GM12878 (cell line): ENCODE data around the gene DCTN4. TPM values are rescaled to one million over a fixed set of nuclear protein-coding genes. Genes with fewer than 3 reads are reported as not detected.

Experiments
- ATAC-seq: fragments of 200-7000 bp; cut with Tn5 transposase; 3 replicates; pipeline ENCODE4 v1.9.1; 2020; ENCODE audit warnings: mild to moderate bottlenecking, moderate library complexity
- BruUV-seq: library from RNA; stranded (reverse); fragments of 400-500 nt; replicated peaks from 2 replicates; lab custom pipeline; 2021; lab: Mats Ljungman, UMichigan
- CTCF ChIA-PET: fragments of 300-600 bp; sonication (Branson Sonifier 250); formaldehyde crosslinking; extraction: SDS; loops from one replicate; lab custom pipeline; 2021; ENCODE audit warnings: inconsistent platforms; lab: Yijun Ruan, JAX
- POLR2A ChIA-PET: fragments of 350-600 bp; formaldehyde crosslinking; extraction: SDS; loops from one replicate; lab custom pipeline; 2021; ENCODE audit warnings: inconsistent platforms; lab: Charles Lee
- RAD21 ChIA-PET: fragments of 300-600 bp; sonication (Branson Sonifier 250); formaldehyde crosslinking; loops from one replicate; lab custom pipeline; 2023; ENCODE audit warnings: antibody characterized with exemption; ENCODE audit not compliant: unreplicated experiment; lab: Charles Lee
- SMC1A ChIA-PET: fragments of 300-600 bp; sonication (Branson Sonifier 250); formaldehyde crosslinking; loops from one replicate; lab custom pipeline; 2023; ENCODE audit not compliant: unreplicated experiment, uncharacterized antibody; lab: Charles Lee
- DNase-seq: peaks from one replicate; pipeline ENCODE4 v3.0.0-alpha.2; 2011; ENCODE audit warnings: low read depth, low spot score
- FAIRE-seq: peaks from 3 replicates; lab custom pipeline; 2011; peaks lifted over from hg19 to GRCh38; lab: Jason Lieb, UNC
- H2AFZ ChIP-seq: 2 replicates; pipeline ENCODE4 v1.6.0; 2011; ENCODE audit warnings: low read depth, low read length, control low read depth; ENCODE audit not compliant: control insufficient read depth
- H3K27ac ChIP-seq: 2 replicates; pipeline ENCODE4 v1.5.1; 2011; ENCODE audit warnings: control low read depth; ENCODE audit not compliant: control insufficient read depth, insufficient read depth
- H3K27me3 ChIP-seq, 2 experiments: replicated peaks in 1 of 2; 2 replicates each; pipeline versions ENCODE4 v1.6.0 to v1.6.1; 2011; ENCODE audit warnings: low read length in 1 of 2; ENCODE audit not compliant: control insufficient read depth in 2 of 2, insufficient read depth in 2 of 2
- H3K36me3 ChIP-seq, 2 experiments: 2 replicates each; pipeline ENCODE4 v1.5.1; 2011; ENCODE audit warnings: low read length in 1 of 2; ENCODE audit not compliant: control insufficient read depth in 2 of 2, insufficient read depth in 2 of 2
- H3K4me1 ChIP-seq: 2 replicates; pipeline ENCODE4 v1.6.1; 2011; ENCODE audit warnings: mild to moderate bottlenecking, low read length, moderate library complexity, mixed read lengths; ENCODE audit not compliant: control insufficient read depth, insufficient read depth
- H3K4me2 ChIP-seq: 2 replicates; pipeline ENCODE4 v1.6.0; 2011; ENCODE audit warnings: control low read depth; ENCODE audit not compliant: control insufficient read depth, insufficient read depth
- H3K4me3 ChIP-seq: fragments of 200-600 bp; sonication (generic); 2 replicates; pipeline ENCODE4 v1.5.1; 2016
- H3K79me2 ChIP-seq: 2 replicates; pipeline ENCODE4 v1.6.0; 2011; ENCODE audit warnings: low read length; ENCODE audit not compliant: control insufficient read depth, insufficient read depth
- H3K9ac ChIP-seq: 2 replicates; pipeline ENCODE4 v1.8.0; 2011; ENCODE audit warnings: low read length, control low read depth, mixed read lengths; ENCODE audit not compliant: control insufficient read depth, insufficient read depth
- H3K9me3 ChIP-seq: replicated peaks from 3 replicates; pipeline ENCODE4 v1.5.1; 2011; ENCODE audit warnings: mild to moderate bottlenecking, low read length; ENCODE audit not compliant: control insufficient read depth, insufficient read depth
- H4K20me1 ChIP-seq: 2 replicates; pipeline ENCODE4 v1.6.0; 2011; ENCODE audit not compliant: control insufficient read depth, insufficient read depth
- KDM1A ChIP-seq: fragments of 200-600 bp; sonication (generic); IDR thresholded peaks from 2 replicates; pipeline ENCODE4 v1.6.1; 2016; ENCODE audit warnings: borderline replicate concordance
- NBN ChIP-seq: fragments of 450-650 bp; IDR thresholded peaks from 2 replicates; pipeline ENCODE4 v1.6.1; 2016
- SRF ChIP-seq, 2 experiments: IDR thresholded peaks; 2 replicates each; pipeline ENCODE4 v1.6.1; 2011; ENCODE audit warnings: low read depth in 2 of 2, low read length in 2 of 2, mild to moderate bottlenecking in 1 of 2, moderate library complexity in 1 of 2
- STAT3 ChIP-seq: IDR thresholded peaks from 2 replicates; pipeline ENCODE4 v1.6.1; 2011; ENCODE audit warnings: low read depth, low read length, improper control_type of control experiment
- WGBS: methylation state at CpG from one replicate; pipeline ENCODE4 v1.1.6; 2016; ENCODE audit warnings: low lambda C conversion rate; ENCODE audit not compliant: insufficient replicate concordance, insufficient coverage; ENCODE audit errors: missing lambda C conversion rate; 5-methylcytosine and 5-hydroxymethylcytosine counted together
- in situ Hi-C: fragments of 300-500 bp; cut with MboI; formaldehyde crosslinking; loops from 9 replicates; pipeline ENCODE4 v1.14.3; 2018; ENCODE audit warnings: mixed read lengths
- intact Hi-C: fragments of 100-400 bp; cut with micrococcal nuclease; formaldehyde crosslinking; loops from one replicate; pipeline ENCODE4 v1.14.2; 2022; ENCODE audit not compliant: unreplicated experiment
- polyA plus RNA-seq, 11 experiments: library from polyadenylated mRNA; depleted of rRNA in 4 of 11; unstranded in 6 of 11; stranded (reverse) in 5 of 11; fragments of >200 nt; fragmentation: Nextera tagmentation in 4 of 11; fragmentation: Illumina TruSeq in 1 of 11; extraction: Ambion mirVana in 4 of 11; extraction: Trizol in 1 of 11; gene quantifications; 1 replicate in 1 of 11; 2 replicates in 10 of 11; pipeline versions ENCODE4 v1.2.1 to v1.2.3, GENCODE V29; 2011 to 2016; ENCODE audit warnings: inconsistent platforms in 2 of 11, missing spikeins in 2 of 11, low read depth in 1 of 11
- total RNA-seq, 4 experiments: library from RNA; depleted of rRNA in 3 of 4; stranded (reverse); fragments of >200 nt in 3 of 4; fragmentation: Illumina TruSeq in 1 of 4; extraction: Trizol in 1 of 4; gene quantifications; 2 replicates each; pipeline versions ENCODE4 v1.2.1 to v1.2.3, GENCODE V29; 2013 to 2021

Gene DCTN4
- total and polyA plus RNA-seq, 10 of the 15 experiments (the other 5 are each of a cell fraction or from before 2014, with no cell fraction given): 7.6 to 27.8 (median 18.0) TPM

GRCh38 chr5:150692276-150692675, 66.5 kb downstream of the DCTN4 start:
- BruUV-seq: no TSS peak
- ChIA-PET POLR2A (interaction anchor here (1.4 kb wide), 1 partner anchor 9 kb away, joined by 4 read pairs; the partner anchor contains the start of gene RBM22), RAD21 (no interaction called here), SMC1A (no interaction called here), CTCF (no interaction called here)
- Histone ChIP-seq H3K79me2 (no peaks in the 10 kb centered on the region), H3K36me3 (peaks cover 8 to 51% of the 10 kb centered on the region in 2 experiments), H3K4me2 (no peak overlapping the region), H3K4me1 (no peaks in the 10 kb centered on the region), H2AFZ (no peak overlapping the region), H3K9me3 (no peaks in the 10 kb centered on the region), H3K9ac (no peak overlapping the region), H3K27ac (no peak overlapping the region), H3K4me3 (no peak overlapping the region), H4K20me1 (no peaks in the 10 kb centered on the region), H3K27me3 (no peaks in the 10 kb centered on the region)
- FAIRE-seq: no peak
- DNase-seq: no peak
- 78% methylated on average over 3 of the region's 3 CpGs for WGBS
- TF ChIP-seq STAT3: no peak
- in situ Hi-C loops: no loop called here
- ATAC-seq: no peak
- intact Hi-C loops: no loop called here

DNA sequence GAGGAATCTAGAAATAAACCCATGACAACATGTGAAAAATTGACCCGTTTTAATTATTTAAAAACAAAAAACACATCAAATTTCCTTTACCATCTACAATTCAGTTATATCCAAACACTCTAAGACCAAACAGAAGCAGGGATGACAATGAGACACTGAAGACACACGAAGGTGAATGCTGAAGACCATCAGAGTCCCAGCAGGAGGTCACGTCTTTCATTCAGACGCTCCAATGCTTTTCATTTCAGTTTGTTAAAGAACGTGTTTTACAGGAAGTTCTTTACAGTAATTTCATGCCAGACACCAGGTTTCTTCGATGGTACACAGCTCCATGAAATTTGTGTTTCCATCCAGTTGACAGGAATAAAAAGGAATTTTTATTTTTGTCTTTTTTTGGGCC, 68.1 kb downstream of the DCTN4 start:
- FAIRE-seq (no peak), DNase-seq (no peak), ATAC-seq (no peak)
- ChIA-PET SMC1A (interaction anchor here (0.6 kb wide), 1 partner anchor 161 kb away, joined by 3 read pairs; no protein-coding TSS in a partner anchor), POLR2A (interaction anchor here (1.4 kb wide), 1 partner anchor 10 kb away, joined by 4 read pairs; the partner anchor contains the start of gene RBM22), CTCF (interaction anchor here (0.9 to 1.6 kb wide), 2 partner anchors 10 to 44 kb away, joined by 3 to 5 read pairs; partner anchors contain the start of gene RBM22), RAD21 (interaction anchor here (0.7 kb wide), 1 partner anchor 582 kb away, joined by 3 read pairs; no protein-coding TSS in a partner anchor)
- no peak overlapping the region for H2AFZ ChIP-seq
- no peak overlapping the region for H3K27ac ChIP-seq
- no peaks in the 10 kb centered on the region for H3K79me2 ChIP-seq
- BruUV-seq: TSS peak; percentile 3
- no peaks in the 10 kb centered on the region for H3K9me3 ChIP-seq
- H3K4me3 ChIP-seq: no peak overlapping the region
- intact Hi-C loops: no loop called here
- no peaks in the 10 kb centered on the region for H3K4me1 ChIP-seq
- H3K36me3 ChIP-seq: peaks cover 8 to 41% of the 10 kb centered on the region in 2 experiments
- H3K4me2 ChIP-seq: no peak overlapping the region
- in situ Hi-C loops: no loop called here
- no peaks in the 10 kb centered on the region for H3K27me3 ChIP-seq
- TF ChIP-seq SRF (IDR thresholded peaks at IDR 0.05; ENCODE audit: low read depth in 2 of 2, low read length in 2 of 2) (no peak), KDM1A (no peak), NBN (no peak)
- H3K9ac ChIP-seq: no peak overlapping the region
- WGBS: 68% methylated on average over 6 of the region's 6 CpGs
- H4K20me1 ChIP-seq: no peaks in the 10 kb centered on the region
